Measurements from ENCODE around the gene MTCL1.

MTCL1 gene

GRCh38 chr18:8794934-8795280 is 89.6 kb downstream of the MTCL1 start:
- DNase-seq = no peak

- no peak for DNase-seq
These were observed 90.4 kb downstream of the MTCL1 start for GRCh38 chr18:8795586-8796325.

GRCh38 chr18:8797206-8797605 is 91.8 kb downstream of the MTCL1 start:
- DNase-seq = no peak

DNA sequence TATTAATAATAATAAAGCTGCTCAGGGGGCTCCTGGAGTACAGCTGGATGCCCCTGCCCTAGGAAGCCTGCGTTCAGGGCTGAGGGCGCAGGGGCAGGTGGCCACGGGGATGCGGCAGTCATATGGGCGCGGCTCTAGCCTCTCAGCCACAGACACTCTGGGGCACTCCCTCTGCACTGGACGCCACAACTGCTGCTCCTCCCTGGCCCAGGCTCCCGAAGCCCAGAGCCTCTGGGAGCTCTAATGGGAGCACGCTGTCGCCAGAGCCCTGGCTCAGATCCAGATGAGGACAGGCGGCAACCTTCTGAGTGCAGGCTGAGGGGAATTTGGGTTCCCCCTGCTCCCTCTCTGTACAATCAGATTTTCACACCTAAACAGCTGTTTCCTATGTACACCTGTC is 93.6 kb downstream of the MTCL1 start:
- DNase-seq = no peak

GRCh38 chr18:8799596-8800441 is 94.5 kb downstream of the MTCL1 start:
- no peak for DNase-seq

DNA sequence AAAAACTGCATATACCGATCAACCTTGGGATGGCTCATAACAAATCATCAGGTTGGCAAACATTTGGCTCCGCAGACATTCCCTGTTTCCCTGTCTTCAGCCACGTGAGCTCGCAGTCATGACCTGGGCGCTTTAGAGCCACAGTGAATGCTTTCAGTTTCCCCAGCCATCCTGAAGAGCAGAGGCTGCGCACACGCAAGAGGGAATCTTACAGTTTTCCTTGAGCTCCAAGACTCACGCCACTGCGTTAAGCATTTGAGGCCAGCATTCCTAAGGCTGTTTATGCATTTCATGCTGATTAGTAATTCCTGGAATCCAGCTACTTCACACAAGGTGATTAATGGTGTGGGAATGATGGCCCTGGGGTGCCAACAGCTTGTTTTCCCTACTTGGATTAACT is 95.1 kb downstream of the MTCL1 start:
- no peak for DNase-seq

DNA sequence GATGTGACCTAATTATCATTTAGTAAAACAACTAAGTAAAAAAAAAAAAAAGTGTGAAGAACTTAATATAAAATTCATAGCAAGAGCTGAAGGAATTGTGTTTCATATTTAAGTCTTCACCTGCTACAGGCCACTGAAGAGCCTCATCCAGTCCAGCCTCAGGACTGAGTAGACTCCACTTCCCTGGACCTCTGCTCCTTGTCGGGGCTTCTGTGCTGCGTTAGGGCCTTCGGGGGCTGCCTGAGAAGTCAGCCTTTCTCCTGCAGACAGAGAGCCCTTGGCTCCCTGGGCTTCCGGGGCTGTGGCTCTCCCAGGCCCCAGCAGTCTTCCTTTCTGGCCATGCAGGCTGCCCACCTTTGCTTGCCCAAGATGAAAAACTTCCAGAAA is 95.5 kb downstream of the MTCL1 start:
- no peak for DNase-seq

DNA sequence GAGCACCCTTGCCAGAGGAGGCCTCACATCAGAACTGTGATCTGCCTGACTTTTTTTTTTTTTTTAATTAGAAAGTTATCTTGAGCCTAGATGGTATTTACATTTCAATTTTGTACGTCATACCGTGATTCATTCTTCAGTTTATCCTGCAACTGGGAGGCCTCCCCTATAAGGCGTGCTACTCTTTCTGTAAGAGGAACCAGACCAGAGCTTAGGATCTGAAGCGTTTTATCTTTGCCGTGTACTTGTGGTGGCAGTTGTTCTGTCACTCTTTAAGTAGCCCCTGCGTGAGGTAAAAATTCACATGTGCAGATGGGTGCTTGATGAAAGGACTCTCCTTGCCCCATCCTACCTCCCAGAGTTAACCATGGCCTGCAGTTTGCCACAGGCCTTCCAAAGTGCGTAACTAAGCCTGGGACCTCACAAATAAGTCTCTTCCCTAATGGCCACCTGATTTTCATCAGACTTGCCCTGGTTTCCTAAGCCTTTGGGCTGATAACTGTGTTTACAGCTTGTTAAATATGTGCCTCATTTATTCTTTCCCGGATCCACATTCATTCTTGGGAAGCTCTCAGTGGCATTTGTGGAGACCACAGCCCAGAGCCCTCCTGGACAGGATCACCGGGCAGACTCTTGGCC is 96.0 kb downstream of the MTCL1 start:
- DNase-seq = no peak

DNA sequence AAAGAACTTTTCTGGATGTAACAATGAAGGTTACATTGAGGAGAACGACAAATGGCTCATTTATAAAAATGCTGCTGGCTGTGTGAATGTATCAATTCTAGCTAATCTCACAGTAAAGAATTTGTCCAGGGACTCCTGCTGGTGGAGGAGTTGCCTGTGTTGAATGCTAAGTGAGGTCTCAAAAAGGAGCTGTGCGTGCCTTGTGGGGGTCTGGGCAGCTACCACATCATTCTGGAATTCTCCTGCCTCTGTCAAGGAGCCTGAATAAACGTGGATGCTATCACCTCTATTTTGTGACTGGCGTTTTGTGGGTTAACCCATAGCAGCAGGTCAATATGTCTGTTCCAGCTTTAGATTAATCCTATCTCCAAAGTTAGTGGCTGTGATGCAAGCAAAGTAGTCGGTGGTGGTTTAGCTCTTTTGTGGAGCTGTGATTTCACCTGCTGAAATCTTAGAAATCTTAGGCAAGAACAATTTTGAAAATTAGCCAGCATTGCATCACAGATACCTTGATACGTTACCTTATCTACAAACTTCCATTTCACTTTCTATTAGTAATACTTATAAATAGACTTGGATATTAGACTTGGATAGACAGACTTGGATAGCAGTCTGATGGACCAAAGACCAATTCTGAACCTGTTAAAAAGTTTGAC is 96.8 kb downstream of the MTCL1 start:
- no peak for DNase-seq

GRCh38 chr18:8803063-8803795 is 97.9 kb downstream of the MTCL1 start:
- DNase-seq = no peak

GRCh38 chr18:8803957-8804356 is 98.6 kb downstream of the MTCL1 start:
- DNase-seq = no peak

- DNase-seq = no peak
These were observed 100.2 kb downstream of the MTCL1 start for GRCh38 chr18:8805552-8805951.

GRCh38 chr18:8806100-8806797 is 100.9 kb downstream of the MTCL1 start:
- DNase-seq = no peak

DNA sequence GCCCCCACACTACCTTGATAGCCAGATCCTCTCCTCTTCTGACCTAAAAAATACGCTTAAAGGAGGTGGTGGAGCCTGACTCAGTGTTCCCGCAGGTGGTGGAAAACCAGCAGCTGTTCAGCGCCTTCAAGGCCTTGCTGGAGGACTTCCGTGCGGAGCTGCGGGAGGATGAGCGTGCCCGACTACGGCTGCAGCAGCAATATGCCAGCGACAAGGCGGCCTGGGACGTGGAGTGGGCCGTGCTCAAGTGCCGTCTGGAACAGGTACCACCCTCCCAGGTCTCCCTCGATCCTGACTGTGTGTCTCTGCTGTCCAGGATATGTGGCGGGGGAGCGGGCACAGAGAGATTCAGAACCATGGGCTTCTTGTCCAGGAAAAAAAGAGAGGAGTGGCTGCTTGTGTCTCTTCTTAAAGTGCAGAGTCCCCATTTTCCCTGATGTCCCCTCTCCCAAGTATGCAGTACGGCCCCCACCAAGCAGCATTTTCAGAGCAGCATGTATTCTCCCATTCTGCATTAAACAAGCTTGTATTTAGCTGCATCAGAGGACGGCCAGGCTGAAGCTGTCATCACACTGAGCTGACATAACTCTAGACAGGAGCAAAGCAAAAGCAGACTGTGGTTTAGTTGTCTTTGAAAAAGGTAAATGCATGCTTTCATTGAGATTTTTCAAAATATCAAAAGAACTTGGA is 101.6 kb downstream of the MTCL1 start:
- DNase-seq = no peak

GRCh38 chr18:8807488-8807805 is 102.1 kb downstream of the MTCL1 start:
- no peak for DNase-seq

GRCh38 chr18:8808001-8808400 is 102.6 kb downstream of the MTCL1 start:
- DNase-seq = no peak

DNA sequence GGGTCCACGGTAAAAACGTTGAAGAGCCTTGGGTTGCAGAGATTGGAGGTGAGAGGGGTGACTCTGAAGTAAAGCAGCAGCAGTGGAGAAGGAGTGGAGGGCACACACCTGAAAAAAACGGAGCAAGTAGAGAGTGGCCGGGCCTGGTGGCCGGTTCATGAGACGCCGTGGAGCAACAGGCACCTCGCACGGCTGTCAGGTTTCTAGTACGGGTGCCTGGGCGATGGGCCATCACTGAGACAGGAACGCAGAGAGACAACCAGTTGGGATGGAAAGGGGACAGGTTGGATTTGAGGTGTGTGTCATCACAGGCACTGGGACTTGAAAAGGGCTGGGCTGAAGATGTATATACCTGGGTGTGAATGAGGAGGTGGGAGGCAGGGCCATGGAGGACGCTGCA is 104.2 kb downstream of the MTCL1 start:
- no peak for DNase-seq

DNA sequence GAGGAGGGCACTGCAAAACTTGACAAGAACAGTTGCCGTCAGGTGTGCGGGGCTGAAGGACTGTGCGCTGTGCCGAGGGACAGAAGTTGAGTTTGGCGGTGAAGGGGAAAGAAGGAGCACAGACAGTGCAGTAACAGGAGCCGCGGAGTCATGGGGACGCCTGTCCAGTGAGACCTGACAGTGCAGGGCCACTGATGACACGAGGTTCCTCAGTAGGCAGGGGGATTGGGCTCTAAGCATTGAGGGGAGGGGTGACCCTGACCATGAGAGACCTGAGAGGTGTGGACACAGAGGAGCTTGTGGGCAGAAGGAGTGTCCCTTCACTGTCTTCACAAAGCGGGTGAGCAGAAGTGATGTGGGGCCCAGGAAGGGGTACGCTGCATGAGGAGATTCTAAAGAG is 104.8 kb downstream of the MTCL1 start:
- no peak for DNase-seq

GRCh38 chr18:8811115-8811514 is 105.8 kb downstream of the MTCL1 start:
- no peak for DNase-seq

DNA sequence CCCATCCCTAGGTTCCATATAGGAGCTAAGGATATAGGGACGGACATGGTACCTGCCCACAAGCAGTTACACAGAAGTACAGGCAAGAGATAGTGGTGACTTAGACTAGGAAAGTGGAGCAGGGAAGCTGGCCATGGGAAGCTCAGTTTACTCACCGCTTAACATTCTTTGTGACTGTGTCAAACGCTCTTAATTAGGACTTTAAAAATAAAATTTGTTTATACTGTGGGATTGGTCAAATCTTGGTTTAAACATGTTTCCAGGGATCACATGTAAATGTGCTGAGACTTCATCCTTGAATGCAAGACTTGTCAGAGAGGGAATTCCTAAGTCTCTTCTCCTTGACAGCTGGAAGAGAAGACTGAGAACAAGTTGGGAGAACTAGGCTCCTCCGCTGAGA is 107.3 kb downstream of the MTCL1 start:
- DNase-seq = no peak

- no peak for DNase-seq
These were observed 108.3 kb downstream of the MTCL1 start for GRCh38 chr18:8813611-8814010.

- no peak for DNase-seq
These were observed 108.8 kb downstream of the MTCL1 start for GRCh38 chr18:8814206-8814605.

All from activated CD4-positive, alpha-beta T cell treated with anti-CD3 and anti-CD28 coated beads for 4 hours (primary cell).